ENCODE measurements around the gene ST3GAL3.
"Not testable (repeated sequence)": the region's sequence is repeated elsewhere in the genome, so short reads cannot be mapped to it uniquely, and the experiment has no call there.

Gene ST3GAL3

GRCh38 chr1:43819357-43819756 lies 112.0 kb downstream of the ST3GAL3 start:
- no peak for DNase-seq (ENCODE audit: low read depth in 2 of 2)

GRCh38 chr1:43821471-43821870 lies 114.1 kb downstream of the ST3GAL3 start:
- no peak for DNase-seq (ENCODE audit: low read depth in 2 of 2)

GRCh38 chr1:43822040-43822690 lies 114.8 kb downstream of the ST3GAL3 start:
- DNase-seq (ENCODE audit: low read depth in 2 of 2) = peak; percentile 82 to 84

GRCh38 chr1:43824795-43825194 lies 117.5 kb downstream of the ST3GAL3 start:
- DNase-seq (ENCODE audit: low read depth in 2 of 2) = no peak

- DNase-seq (ENCODE audit: low read depth in 2 of 2) = no peak
Measured at GRCh38 chr1:43828574-43828973, 121.2 kb downstream of the ST3GAL3 start.

GRCh38 chr1:43830802-43831201 lies 123.5 kb downstream of the ST3GAL3 start:
- no peak for DNase-seq (ENCODE audit: low read depth in 2 of 2)

- DNase-seq (ENCODE audit: low read depth in 2 of 2) = no peak
Measured at GRCh38 chr1:43831851-43832250, 124.5 kb downstream of the ST3GAL3 start.

- DNase-seq (ENCODE audit: low read depth in 2 of 2) = no peak
Measured at GRCh38 chr1:43832255-43832654, 124.9 kb downstream of the ST3GAL3 start.

GRCh38 chr1:43832998-43833397 lies 125.7 kb downstream of the ST3GAL3 start:
- DNase-seq (ENCODE audit: low read depth in 2 of 2) = no peak

GRCh38 chr1:43833902-43834279 lies 126.6 kb downstream of the ST3GAL3 start:
- DNase-seq (ENCODE audit: low read depth in 2 of 2) = not testable (repeated sequence)

GRCh38 chr1:43834280-43835081 lies 127.1 kb downstream of the ST3GAL3 start:
- no peak for DNase-seq (ENCODE audit: low read depth in 2 of 2)

GRCh38 chr1:43835082-43836021 lies 128.0 kb downstream of the ST3GAL3 start:
- DNase-seq (ENCODE audit: low read depth in 2 of 2) = no peak

- no peak for DNase-seq (ENCODE audit: low read depth in 2 of 2)
Measured at GRCh38 chr1:43836267-43836951, 129.1 kb downstream of the ST3GAL3 start.

- DNase-seq (ENCODE audit: low read depth in 2 of 2) = no peak
Measured at GRCh38 chr1:43839056-43839455, 131.7 kb downstream of the ST3GAL3 start.

- no peak for DNase-seq (ENCODE audit: low read depth in 2 of 2)
Measured at GRCh38 chr1:43841321-43842174, 134.2 kb downstream of the ST3GAL3 start.

GRCh38 chr1:43842175-43842498 lies 134.8 kb downstream of the ST3GAL3 start:
- DNase-seq (ENCODE audit: low read depth in 2 of 2) = no peak

GRCh38 chr1:43843684-43844083 lies 136.3 kb downstream of the ST3GAL3 start:
- DNase-seq (ENCODE audit: low read depth in 2 of 2) = no peak

- DNase-seq (ENCODE audit: low read depth in 2 of 2) = no peak
Measured at GRCh38 chr1:43844114-43844513, 136.8 kb downstream of the ST3GAL3 start.

GRCh38 chr1:43847290-43847689 lies 140.0 kb downstream of the ST3GAL3 start:
- DNase-seq (ENCODE audit: low read depth in 2 of 2) = no peak

- no peak for DNase-seq (ENCODE audit: low read depth in 2 of 2)
Measured at GRCh38 chr1:43847882-43848281, 140.5 kb downstream of the ST3GAL3 start.

- DNase-seq (ENCODE audit: low read depth in 2 of 2) = no peak
Measured at GRCh38 chr1:43849670-43850069, 142.3 kb downstream of the ST3GAL3 start.

Data from fibroblast of skin of left biceps (primary cell).